Measurements from ENCODE around the gene ARID2.

DNA sequence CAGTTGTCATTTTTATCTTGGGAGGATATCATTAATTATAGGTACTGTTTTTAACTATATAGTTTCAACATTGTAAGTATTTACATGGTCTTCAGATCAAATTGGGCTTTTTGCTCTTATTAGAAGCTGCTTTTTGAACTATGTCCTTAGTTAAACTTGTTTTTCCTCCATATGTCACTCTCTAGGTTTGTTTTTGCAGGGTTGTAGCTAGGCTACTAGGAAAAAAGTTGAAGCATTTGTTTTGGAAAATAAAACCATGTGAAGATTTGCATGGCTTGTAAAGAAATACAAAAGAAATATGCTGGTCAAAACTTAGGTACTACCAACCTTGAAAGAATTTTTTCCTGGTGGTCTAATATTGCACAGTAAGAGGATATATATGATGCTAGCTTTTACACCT lies 3.4 kb downstream of the ARID2 start:
- TF ChIP-seq, protein P1, sequence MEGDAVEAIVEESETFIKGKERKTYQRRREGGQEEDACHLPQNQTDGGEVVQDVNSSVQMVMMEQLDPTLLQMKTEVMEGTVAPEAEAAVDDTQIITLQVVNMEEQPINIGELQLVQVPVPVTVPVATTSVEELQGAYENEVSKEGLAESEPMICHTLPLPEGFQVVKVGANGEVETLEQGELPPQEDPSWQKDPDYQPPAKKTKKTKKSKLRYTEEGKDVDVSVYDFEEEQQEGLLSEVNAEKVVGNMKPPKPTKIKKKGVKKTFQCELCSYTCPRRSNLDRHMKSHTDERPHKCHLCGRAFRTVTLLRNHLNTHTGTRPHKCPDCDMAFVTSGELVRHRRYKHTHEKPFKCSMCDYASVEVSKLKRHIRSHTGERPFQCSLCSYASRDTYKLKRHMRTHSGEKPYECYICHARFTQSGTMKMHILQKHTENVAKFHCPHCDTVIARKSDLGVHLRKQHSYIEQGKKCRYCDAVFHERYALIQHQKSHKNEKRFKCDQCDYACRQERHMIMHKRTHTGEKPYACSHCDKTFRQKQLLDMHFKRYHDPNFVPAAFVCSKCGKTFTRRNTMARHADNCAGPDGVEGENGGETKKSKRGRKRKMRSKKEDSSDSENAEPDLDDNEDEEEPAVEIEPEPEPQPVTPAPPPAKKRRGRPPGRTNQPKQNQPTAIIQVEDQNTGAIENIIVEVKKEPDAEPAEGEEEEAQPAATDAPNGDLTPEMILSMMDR (IDR thresholded peaks at IDR 0.05; ENCODE audit: poor library complexity, severe bottlenecking): no peak
- no peak for TF ChIP-seq TAF1 (IDR thresholded peaks at IDR 0.05; ENCODE audit: low read depth)
- no peak for TF ChIP-seq POLR2AphosphoS5 (IDR thresholded peaks at IDR 0.05)
- no peak for TF ChIP-seq RAD21 (conservative IDR thresholded peaks at IDR 0.05)
- no peak for TF ChIP-seq EZH2 (IDR thresholded peaks at IDR 0.05; ENCODE audit: borderline replicate concordance, insufficient read depth, low read length, poor library complexity, severe bottlenecking)
- TF ChIP-seq, protein P2, sequence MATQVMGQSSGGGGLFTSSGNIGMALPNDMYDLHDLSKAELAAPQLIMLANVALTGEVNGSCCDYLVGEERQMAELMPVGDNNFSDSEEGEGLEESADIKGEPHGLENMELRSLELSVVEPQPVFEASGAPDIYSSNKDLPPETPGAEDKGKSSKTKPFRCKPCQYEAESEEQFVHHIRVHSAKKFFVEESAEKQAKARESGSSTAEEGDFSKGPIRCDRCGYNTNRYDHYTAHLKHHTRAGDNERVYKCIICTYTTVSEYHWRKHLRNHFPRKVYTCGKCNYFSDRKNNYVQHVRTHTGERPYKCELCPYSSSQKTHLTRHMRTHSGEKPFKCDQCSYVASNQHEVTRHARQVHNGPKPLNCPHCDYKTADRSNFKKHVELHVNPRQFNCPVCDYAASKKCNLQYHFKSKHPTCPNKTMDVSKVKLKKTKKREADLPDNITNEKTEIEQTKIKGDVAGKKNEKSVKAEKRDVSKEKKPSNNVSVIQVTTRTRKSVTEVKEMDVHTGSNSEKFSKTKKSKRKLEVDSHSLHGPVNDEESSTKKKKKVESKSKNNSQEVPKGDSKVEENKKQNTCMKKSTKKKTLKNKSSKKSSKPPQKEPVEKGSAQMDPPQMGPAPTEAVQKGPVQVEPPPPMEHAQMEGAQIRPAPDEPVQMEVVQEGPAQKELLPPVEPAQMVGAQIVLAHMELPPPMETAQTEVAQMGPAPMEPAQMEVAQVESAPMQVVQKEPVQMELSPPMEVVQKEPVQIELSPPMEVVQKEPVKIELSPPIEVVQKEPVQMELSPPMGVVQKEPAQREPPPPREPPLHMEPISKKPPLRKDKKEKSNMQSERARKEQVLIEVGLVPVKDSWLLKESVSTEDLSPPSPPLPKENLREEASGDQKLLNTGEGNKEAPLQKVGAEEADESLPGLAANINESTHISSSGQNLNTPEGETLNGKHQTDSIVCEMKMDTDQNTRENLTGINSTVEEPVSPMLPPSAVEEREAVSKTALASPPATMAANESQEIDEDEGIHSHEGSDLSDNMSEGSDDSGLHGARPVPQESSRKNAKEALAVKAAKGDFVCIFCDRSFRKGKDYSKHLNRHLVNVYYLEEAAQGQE (IDR thresholded peaks at IDR 0.05; ENCODE audit: borderline replicate concordance): no peak

Measured in neural cell (in vitro differentiated cells).